ENCODE data around the gene SUSD4. TPM values are rescaled to one million over a fixed set of nuclear protein-coding genes. Genes with fewer than 3 reads are reported as not detected.

SUSD4 gene
- total and polyA plus RNA-seq, 5 donors, result 16.7 to 81.7 (median 29.8) TPM

DNA sequence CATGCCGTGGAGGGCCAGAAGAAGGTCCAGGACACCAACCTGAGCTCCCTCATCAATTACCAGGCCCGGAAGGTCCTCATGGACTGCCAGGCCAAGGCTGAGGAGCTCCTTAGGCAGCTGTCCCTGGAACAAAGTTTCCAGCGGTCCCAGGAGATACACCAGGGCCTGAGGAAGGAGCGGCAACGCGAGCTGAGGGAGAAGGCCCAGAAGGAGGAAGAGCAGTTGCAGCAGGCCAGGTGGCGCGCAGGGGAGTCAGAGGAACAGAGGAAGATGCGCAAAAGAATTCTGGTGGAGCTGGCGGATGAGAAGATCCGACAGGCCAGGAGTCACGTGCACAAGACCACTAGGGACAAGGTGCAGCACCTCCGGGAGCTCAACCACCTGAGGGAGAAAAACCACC is 30.7 kb upstream of the SUSD4 start:
- Histone ChIP-seq H3K4me3 (ENCODE audit: low read length) (no peak overlapping the region), H3K27ac (ENCODE audit: low read length) (no peak overlapping the region), H3K9me3 (ENCODE audit: control insufficient read depth, low read length) (no peaks in the 10 kb centered on the region), H3K4me1 (ENCODE audit: control insufficient read depth, insufficient read depth, low read length) (no peaks in the 10 kb centered on the region), H3K27me3 (ENCODE audit: control insufficient read depth, insufficient read depth) (no peaks in the 10 kb centered on the region)
- intact Hi-C loops (cut with DNase I), result no loop called here
- no peak for ATAC-seq
- no peak for DNase-seq
- WGBS, result 94% methylated on average over 13 of the region's 13 CpGs

DNA sequence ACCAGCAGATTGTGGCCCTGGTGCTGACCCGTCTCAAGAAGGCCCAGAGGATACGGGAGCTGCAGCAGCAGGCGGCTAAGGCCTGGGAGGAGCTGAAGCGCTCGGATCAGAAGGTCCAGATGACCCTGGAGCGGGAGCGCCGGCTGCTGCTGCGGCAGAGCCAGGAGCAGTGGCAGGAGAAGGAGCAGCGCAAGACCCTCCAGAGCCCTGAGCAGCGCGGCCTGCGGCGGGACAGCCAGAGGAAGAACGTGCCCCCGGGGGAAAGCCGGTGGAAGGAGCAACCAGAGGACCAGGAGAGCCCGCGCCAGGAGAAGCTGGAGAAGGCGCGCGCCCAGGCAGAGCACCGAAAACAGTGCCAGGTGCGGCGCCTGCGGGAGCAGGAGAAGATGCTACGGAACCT is 30.3 kb upstream of the SUSD4 start:
- H3K27ac ChIP-seq (ENCODE audit: low read length), result no peak overlapping the region
- intact Hi-C loops (cut with DNase I), result no loop called here
- H3K27me3 ChIP-seq (ENCODE audit: control insufficient read depth, insufficient read depth), result no peaks in the 10 kb centered on the region

GRCh38 chr1:223393275-223394214 is 29.6 kb upstream of the SUSD4 start, which contains the start of gene CCDC185:
TSS of gene CCDC185 (plus strand) at chr1:223393415. CDS start at chr1:223393476, 61 bp downstream.
- intact Hi-C loops (cut with DNase I), result no loop called here
- no peak within 1 kb of the TSS for H3K27ac ChIP-seq (ENCODE audit: low read length)
- H3K9me3 ChIP-seq (ENCODE audit: control insufficient read depth, low read length), result no peaks in the 10 kb centered on the region
- peak; percentile 25 to 61 (median 52) for DNase-seq
- H3K4me1 ChIP-seq (ENCODE audit: control insufficient read depth, insufficient read depth, low read length), result no peaks in the 10 kb centered on the region
- H3K27me3 ChIP-seq (ENCODE audit: control insufficient read depth, insufficient read depth), result no peaks in the 10 kb centered on the region
- WGBS, result 20% methylated on average over 73 of the region's 73 CpGs
- H3K4me3 ChIP-seq (ENCODE audit: low read length), result peak within 1 kb of the TSS; percentile 5
- peak; percentile 66 to 77 for ATAC-seq

More for the DNA sequence above, 30.3 kb upstream of the SUSD4 start:
- WGBS, result 95% methylated on average over 27 of the region's 27 CpGs
- no peak for DNase-seq
- no peak overlapping the region for H3K4me3 ChIP-seq (ENCODE audit: low read length)
- H3K9me3 ChIP-seq (ENCODE audit: control insufficient read depth, low read length), result no peaks in the 10 kb centered on the region
- H3K4me1 ChIP-seq (ENCODE audit: control insufficient read depth, insufficient read depth, low read length), result no peaks in the 10 kb centered on the region
- ATAC-seq, result peak in 1 of 2 donors; percentile 20

- Histone ChIP-seq H3K27ac (ENCODE audit: low read length) (no peak overlapping the region), H3K9me3 (ENCODE audit: control insufficient read depth, low read length) (no peaks in the 10 kb centered on the region), H3K4me1 (ENCODE audit: control insufficient read depth, insufficient read depth, low read length) (no peaks in the 10 kb centered on the region), H3K4me3 (ENCODE audit: low read length) (no peak overlapping the region), H3K27me3 (ENCODE audit: control insufficient read depth, insufficient read depth) (no peaks in the 10 kb centered on the region)
- no peak for ATAC-seq
- no peak for DNase-seq
- intact Hi-C loops (cut with DNase I), result no loop called here
Observed at GRCh38 chr1:223390618-223391017, 26.6 kb upstream of the SUSD4 start.

- DNase-seq (no peak), ATAC-seq (no peak)
- Histone ChIP-seq H3K27ac (ENCODE audit: low read length) (no peak overlapping the region), H3K4me3 (ENCODE audit: low read length) (no peak overlapping the region), H3K9me3 (ENCODE audit: control insufficient read depth, low read length) (no peaks in the 10 kb centered on the region), H3K27me3 (ENCODE audit: control insufficient read depth, insufficient read depth) (no peaks in the 10 kb centered on the region), H3K4me1 (ENCODE audit: control insufficient read depth, insufficient read depth, low read length) (no peaks in the 10 kb centered on the region)
- intact Hi-C loops (cut with DNase I), result no loop called here
- WGBS, result 74% methylated on average over 2 of the region's 2 CpGs
Observed at GRCh38 chr1:223386013-223386412, 22.0 kb upstream of the SUSD4 start.

GRCh38 chr1:223378754-223379153 is 14.8 kb upstream of the SUSD4 start:
- Histone ChIP-seq H3K27me3 (ENCODE audit: control insufficient read depth, insufficient read depth) (no peaks in the 10 kb centered on the region), H3K4me3 (ENCODE audit: low read length) (no peak overlapping the region), H3K4me1 (ENCODE audit: control insufficient read depth, insufficient read depth, low read length) (no peaks in the 10 kb centered on the region), H3K27ac (ENCODE audit: low read length) (no peak overlapping the region), H3K9me3 (ENCODE audit: control insufficient read depth, low read length) (no peaks in the 10 kb centered on the region)
- DNase-seq (no peak), ATAC-seq (no peak)
- intact Hi-C loops (cut with DNase I), result no loop called here

- intact Hi-C loops (cut with DNase I), result no loop called here
- Histone ChIP-seq H3K9me3 (ENCODE audit: control insufficient read depth, low read length) (no peaks in the 10 kb centered on the region), H3K4me1 (ENCODE audit: control insufficient read depth, insufficient read depth, low read length) (no peaks in the 10 kb centered on the region), H3K27me3 (ENCODE audit: control insufficient read depth, insufficient read depth) (no peaks in the 10 kb centered on the region), H3K27ac (ENCODE audit: low read length) (no peak overlapping the region), H3K4me3 (ENCODE audit: low read length) (no peak overlapping the region)
- no peak for DNase-seq
- ATAC-seq, result no peak
- 73% methylated on average over 4 of the region's 4 CpGs for WGBS
Observed at GRCh38 chr1:223374064-223374610, 10.2 kb upstream of the SUSD4 start.

DNA sequence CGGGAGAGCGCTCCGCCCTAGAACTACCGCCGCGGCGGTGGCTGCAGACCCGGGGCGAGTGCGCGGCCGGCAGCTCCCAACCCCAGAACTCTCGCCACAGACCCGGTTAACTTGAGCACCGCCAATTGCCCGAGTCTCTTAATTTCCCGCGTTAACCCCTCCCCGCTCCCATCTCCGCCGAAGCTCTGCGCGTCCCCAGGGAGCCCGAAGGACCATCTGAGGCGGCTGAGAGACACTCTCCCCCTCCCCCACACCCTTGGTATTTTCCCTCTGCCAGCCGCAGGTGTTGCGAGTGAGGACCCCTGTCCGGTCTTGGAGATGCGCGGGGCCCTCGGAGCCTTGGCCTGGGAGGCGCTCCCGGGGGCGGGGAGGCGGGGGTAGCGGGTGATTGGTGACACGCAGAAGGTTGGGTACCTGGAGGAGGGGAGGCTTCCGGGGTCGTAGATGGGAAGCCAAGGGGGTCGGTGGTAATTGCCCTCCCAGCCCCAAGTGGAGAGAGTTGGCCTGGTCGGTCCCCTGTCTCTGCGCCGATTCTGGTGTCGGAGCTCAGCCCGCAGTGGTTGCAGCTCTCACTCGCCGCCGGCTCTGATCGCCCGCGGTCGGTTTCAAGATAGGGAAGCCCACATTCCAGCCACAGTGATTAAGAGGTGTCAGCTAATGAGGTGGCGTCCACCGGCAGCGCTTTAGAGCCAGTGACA is 858 bp upstream of the SUSD4 start:
- Histone ChIP-seq H3K4me3 (ENCODE audit: low read length) (peak overlapping the region; percentile 76), H3K9me3 (ENCODE audit: control insufficient read depth, low read length) (no peaks in the 10 kb centered on the region), H3K27ac (ENCODE audit: low read length) (peak overlapping the region; percentile 54), H3K4me1 (ENCODE audit: control insufficient read depth, insufficient read depth, low read length) (no peaks in the 10 kb centered on the region), H3K27me3 (ENCODE audit: control insufficient read depth, insufficient read depth) (no peaks in the 10 kb centered on the region)
- intact Hi-C loops (cut with DNase I), result loop anchor here in 1 of 4 donors (10.0 kb wide), 1 partner anchor 220 kb away; the partner anchor contains the start of gene TLR5
- ATAC-seq (peak; percentile 25 to 56), DNase-seq (peak; percentile 30 to 74 (median 63))
- 1% methylated on average over 55 of the region's 55 CpGs for WGBS

DNA sequence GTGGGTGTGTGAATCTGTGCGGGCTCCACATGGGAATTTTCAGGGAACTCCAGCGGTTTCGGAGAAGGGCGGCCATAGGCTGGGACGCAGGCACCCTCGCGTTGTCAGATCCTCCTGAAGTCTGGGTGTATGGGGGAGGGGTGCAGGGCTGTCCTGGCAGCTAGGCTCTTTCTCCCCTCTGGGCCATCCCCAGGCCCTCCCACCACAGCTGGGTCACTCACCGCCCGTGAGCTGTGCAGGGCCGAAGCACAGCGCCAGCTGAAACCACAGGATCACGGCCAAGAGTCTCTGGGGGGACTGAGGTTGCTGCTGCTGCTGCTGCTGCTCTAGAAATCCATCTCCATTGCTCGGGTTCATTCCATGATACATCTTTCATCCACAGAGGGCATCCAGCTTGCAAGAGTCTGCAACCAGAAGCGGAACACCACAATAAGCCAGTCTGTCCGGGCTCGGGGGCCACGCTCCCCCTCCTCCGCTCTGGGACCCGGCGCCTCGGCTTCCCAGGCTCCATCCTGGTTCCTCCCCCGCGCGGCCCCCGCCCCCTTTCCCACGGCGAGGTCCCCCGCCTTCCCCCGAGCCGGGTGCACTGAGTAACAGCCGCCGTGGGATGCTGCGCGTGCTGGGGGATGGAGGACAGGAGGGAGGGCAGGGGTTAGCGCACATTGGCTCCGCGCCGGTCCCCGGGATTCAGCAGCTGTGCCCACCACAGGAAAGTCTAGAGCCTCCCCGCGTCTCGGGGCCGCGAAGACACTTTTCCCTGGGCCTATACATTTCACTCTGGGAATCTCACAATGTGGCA is 720 bp downstream of the SUSD4 start:
- DNase-seq, result peak; percentile 39 to 79 (median 78)

DNA sequence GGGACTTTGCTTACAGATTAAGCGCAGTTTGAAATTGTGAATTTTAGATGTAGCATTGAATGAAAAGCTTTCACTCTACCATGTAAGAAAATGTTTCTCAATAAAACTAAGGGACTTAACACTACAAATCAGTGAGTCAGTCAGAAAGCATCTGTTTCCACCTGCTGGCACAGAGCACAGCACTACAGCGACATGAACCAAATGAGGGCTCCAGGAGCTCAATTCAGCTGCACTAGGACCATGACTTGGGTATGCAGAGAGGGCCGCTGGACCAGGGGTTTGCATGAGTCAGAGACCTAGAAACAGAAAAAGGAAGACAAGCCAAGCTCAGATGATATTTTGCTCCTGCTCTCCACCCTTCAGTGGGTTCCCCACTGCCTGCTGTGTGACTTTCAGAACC is 5.2 kb downstream of the SUSD4 start:
- Histone ChIP-seq H3K4me3 (ENCODE audit: low read length) (no peak overlapping the region), H3K27ac (ENCODE audit: low read length) (no peak overlapping the region), H3K9me3 (ENCODE audit: control insufficient read depth, low read length) (no peaks in the 10 kb centered on the region), H3K27me3 (ENCODE audit: control insufficient read depth, insufficient read depth) (no peaks in the 10 kb centered on the region), H3K4me1 (ENCODE audit: control insufficient read depth, insufficient read depth, low read length) (no peaks in the 10 kb centered on the region)
- intact Hi-C loops (cut with DNase I), result no loop called here
- DNase-seq (no peak), ATAC-seq (no peak)
- 87% methylated on average over 3 of the region's 3 CpGs for WGBS

More for the DNA sequence above, 720 bp downstream of the SUSD4 start:
- no peaks in the 10 kb centered on the region for H3K4me1 ChIP-seq (ENCODE audit: control insufficient read depth, insufficient read depth, low read length)
- ATAC-seq, result peak; percentile 58 to 79
- intact Hi-C loops (cut with DNase I), result loop anchor here in 1 of 4 donors (10.0 kb wide), 1 partner anchor 218 kb away; the partner anchor contains the start of gene TLR5
- no peak overlapping the region for H3K27ac ChIP-seq (ENCODE audit: low read length)
- H3K9me3 ChIP-seq (ENCODE audit: control insufficient read depth, low read length), result no peaks in the 10 kb centered on the region
- 2% methylated on average over 44 of the region's 44 CpGs for WGBS
- H3K27me3 ChIP-seq (ENCODE audit: control insufficient read depth, insufficient read depth), result no peaks in the 10 kb centered on the region
- H3K4me3 ChIP-seq (ENCODE audit: low read length), result peak overlapping the region; percentile 76
